Transverse colon (tissue), 4 donors: ENCODE measurements around the gene RB1. TPM values are rescaled to one million over a fixed set of nuclear protein-coding genes. Genes with fewer than 3 reads are reported as not detected.
A peak's percentile ranks its signal among the peaks of the same experiment; 100 is the strongest.

Experiments
- DNase-seq: peaks from one replicate; pipeline ENCODE4 v3.0.0-alpha.2; 2019
- H3K27ac ChIP-seq, 4 donors: fragments of 200-600 bp; sonication (generic); 2 replicates each; pipeline ENCODE4 v1.5.1; 2016 to 2018; ENCODE audit warnings: inconsistent platforms in 4 of 4
- H3K27me3 ChIP-seq: fragments of 200-600 bp; sonication (generic); 2 replicates; pipeline ENCODE4 v1.5.1; 2017; ENCODE audit warnings: inconsistent platforms
- H3K36me3 ChIP-seq, 4 donors: fragments of 200-600 bp; sonication (generic); 2 replicates each; pipeline ENCODE4 v1.5.1; 2017 to 2019; ENCODE audit warnings: inconsistent platforms in 4 of 4
- H3K4me1 ChIP-seq, 4 donors: fragments of 200-600 bp; sonication (generic); 2 replicates each; pipeline ENCODE4 v1.5.1; 2017 to 2020; ENCODE audit warnings: inconsistent platforms in 4 of 4
- H3K4me3 ChIP-seq, 4 donors: fragments of 200-600 bp; sonication (generic); 1 replicate in 1 of 4; 2 replicates in 3 of 4; pipeline versions ENCODE4 v1.5.1 to v1.6.1; 2017 to 2019; ENCODE audit warnings: inconsistent platforms in 4 of 4
- H3K9me3 ChIP-seq, 2 donors: fragments of 200-600 bp; sonication (generic); 2 replicates each; pipeline ENCODE4 v1.5.1; 2017 to 2019; ENCODE audit warnings: inconsistent platforms in 2 of 2
- EP300 ChIP-seq: sonication (generic); formaldehyde crosslinking; IDR thresholded peaks from one replicate; pipeline ENCODE4 v1.6.1; 2017; ENCODE audit warnings: antibody characterized with exemption, low read depth
- POLR2A ChIP-seq: fragments of 450-650 bp; IDR thresholded peaks from one replicate; pipeline ENCODE4 v1.6.1; 2016; ENCODE audit warnings: antibody characterized with exemption, mild to moderate bottlenecking, moderate library complexity
- POLR2AphosphoS5 ChIP-seq, 3 donors: sonication (generic); formaldehyde crosslinking; IDR thresholded peaks; one replicate each; pipeline ENCODE4 v1.6.1; 2016; ENCODE audit warnings: antibody characterized with exemption in 3 of 3
- WGBS, 2 donors: methylation state at CpG; one replicate each; pipeline ENCODE4 v1.1.5; 2018; ENCODE audit warnings: low coverage in 1 of 2; 5-methylcytosine and 5-hydroxymethylcytosine counted together
- in situ Hi-C, 4 donors: fragments of 200-750 bp; cut with MboI; loops; one replicate each; pipeline versions ENCODE4 v1.15.0 to v1.15.1; 2017; ENCODE audit warnings: low sequenced_read_pairs in 3 of 4, low pct_ligation_motif_present in 1 of 4, low pct_unique_long_range_greater_than_20kb in 1 of 4
- intact Hi-C: fragments of 100-400 bp; cut with DNase I; formaldehyde crosslinking; loops from one replicate; pipeline ENCODE4 v1.15.1; 2023; ENCODE audit warnings: low total_unique reads
- total RNA-seq, 4 donors: library from RNA; depleted of rRNA; stranded (reverse); fragments of >200 nt; gene quantifications; one replicate each; pipeline ENCODE4 v1.1.0, GENCODE V29; 2016
- TF ChIP-seq, protein P1 (sequence below), 5 experiments: fragments of 200-600 bp in 3 of 5; fragments of 450-650 bp in 2 of 5; sonication (generic) in 3 of 5; IDR thresholded peaks; 1 replicate in 2 of 5; 2 replicates in 3 of 5; pipeline ENCODE4 v1.5.1; 2016 to 2017; ENCODE audit warnings: antibody characterized with exemption in 5 of 5, inconsistent platforms in 3 of 5, mild to moderate bottlenecking in 2 of 5, moderate library complexity in 1 of 5

RB1 gene
- total RNA-seq, 4 donors from 2014 or later, result 14.6 to 31.0 (median 23.2) TPM

DNA sequence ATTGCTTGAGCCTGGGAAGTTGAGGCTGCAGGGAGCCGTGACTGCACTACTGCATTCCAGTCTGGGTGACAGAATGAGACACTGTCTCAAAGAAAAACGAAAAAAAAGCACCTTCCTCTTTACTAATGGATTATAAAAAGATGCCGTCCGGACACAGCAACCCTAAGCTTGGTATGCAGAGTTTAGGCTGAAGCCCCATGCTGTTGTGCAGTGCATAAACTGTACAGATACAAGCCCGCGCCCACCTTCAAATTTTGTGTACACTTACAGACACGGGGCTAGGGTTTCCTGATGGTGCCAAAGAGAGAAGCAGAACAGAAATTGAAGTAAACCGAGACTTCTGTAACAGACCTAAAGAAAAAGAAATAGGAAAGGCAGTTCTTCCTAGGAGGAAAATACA is 100.4 kb downstream of the RB1 start:
- no peaks in the 10 kb centered on the region for H3K27me3 ChIP-seq
- H3K4me3 ChIP-seq, result no peak overlapping the region
- TF ChIP-seq, protein P1, sequence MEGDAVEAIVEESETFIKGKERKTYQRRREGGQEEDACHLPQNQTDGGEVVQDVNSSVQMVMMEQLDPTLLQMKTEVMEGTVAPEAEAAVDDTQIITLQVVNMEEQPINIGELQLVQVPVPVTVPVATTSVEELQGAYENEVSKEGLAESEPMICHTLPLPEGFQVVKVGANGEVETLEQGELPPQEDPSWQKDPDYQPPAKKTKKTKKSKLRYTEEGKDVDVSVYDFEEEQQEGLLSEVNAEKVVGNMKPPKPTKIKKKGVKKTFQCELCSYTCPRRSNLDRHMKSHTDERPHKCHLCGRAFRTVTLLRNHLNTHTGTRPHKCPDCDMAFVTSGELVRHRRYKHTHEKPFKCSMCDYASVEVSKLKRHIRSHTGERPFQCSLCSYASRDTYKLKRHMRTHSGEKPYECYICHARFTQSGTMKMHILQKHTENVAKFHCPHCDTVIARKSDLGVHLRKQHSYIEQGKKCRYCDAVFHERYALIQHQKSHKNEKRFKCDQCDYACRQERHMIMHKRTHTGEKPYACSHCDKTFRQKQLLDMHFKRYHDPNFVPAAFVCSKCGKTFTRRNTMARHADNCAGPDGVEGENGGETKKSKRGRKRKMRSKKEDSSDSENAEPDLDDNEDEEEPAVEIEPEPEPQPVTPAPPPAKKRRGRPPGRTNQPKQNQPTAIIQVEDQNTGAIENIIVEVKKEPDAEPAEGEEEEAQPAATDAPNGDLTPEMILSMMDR (IDR thresholded peaks at IDR 0.05), result no peak
- TF ChIP-seq POLR2A (no peak), EP300 (no peak), POLR2AphosphoS5 (IDR thresholded peaks at IDR 0.05) (no peak)
- H3K4me1 ChIP-seq, result peaks cover 10 to 44% (median 18%) of the 10 kb centered on the region in 4 donors
- no peaks in the 10 kb centered on the region for H3K9me3 ChIP-seq
- in situ Hi-C loops (no loop called here), intact Hi-C loops (no loop called here)
- H3K27ac ChIP-seq, result peak overlapping the region; percentile 57 to 65 (median 62)
- WGBS, 2 donors, result 81 to 84% methylated on average over 3 to 8 of the region's 8 CpGs
- H3K36me3 ChIP-seq, result no peaks in the 10 kb centered on the region
- no peak for DNase-seq

DNA sequence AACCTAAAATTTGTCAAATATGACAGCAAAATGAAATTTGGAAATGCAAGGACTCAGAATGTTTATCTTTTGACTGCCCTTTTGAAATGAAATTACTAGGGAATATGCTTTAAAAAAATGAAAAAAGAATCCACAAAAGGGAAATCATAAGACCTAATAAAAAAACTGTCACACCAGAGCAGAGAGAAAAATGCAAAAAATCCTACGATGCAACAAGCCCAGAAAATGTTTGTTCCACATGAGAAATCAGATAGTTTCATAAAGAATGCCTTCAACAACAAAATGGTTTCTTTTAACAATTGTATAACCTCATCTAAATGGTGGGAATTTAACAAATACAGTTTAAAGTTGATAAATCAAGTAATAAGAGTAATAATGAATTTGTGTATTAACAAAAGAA is 101.4 kb downstream of the RB1 start:
- H3K27me3 ChIP-seq, result no peaks in the 10 kb centered on the region
- no peaks in the 10 kb centered on the region for H3K9me3 ChIP-seq
- TF ChIP-seq EP300 (no peak), POLR2A (no peak), POLR2AphosphoS5 (IDR thresholded peaks at IDR 0.05) (no peak)
- TF ChIP-seq, protein P1 (IDR thresholded peaks at IDR 0.05), result no peak
- in situ Hi-C loops, result no loop called here
- no peak for DNase-seq
- H3K36me3 ChIP-seq, result no peaks in the 10 kb centered on the region
- intact Hi-C loops, result no loop called here
- no peak overlapping the region for H3K4me3 ChIP-seq
- WGBS, 2 donors, result 78 to 83% methylated on average over 1 of the region's 1 CpG
- peak overlapping the region; percentile 57 to 65 (median 62) for H3K27ac ChIP-seq
- peaks cover 10 to 39% (median 15%) of the 10 kb centered on the region in 4 donors for H3K4me1 ChIP-seq

DNA sequence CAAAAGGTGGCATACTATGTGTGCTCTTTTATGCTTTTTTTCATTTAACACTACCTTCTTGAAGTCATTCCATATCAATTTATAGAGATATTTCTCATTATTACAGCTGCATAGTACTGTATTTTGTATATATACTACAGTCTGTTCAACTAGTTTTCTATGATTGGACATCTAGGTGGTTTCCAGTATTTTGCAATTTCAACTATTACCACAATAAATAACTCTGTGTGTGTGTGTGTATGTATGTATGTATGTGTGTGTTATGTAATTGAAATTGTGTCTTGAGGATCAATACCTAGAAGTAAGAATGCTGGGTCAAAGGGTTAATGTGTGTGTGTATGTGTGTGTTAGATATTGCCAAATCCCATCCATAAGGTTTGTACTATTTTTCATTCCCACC is 102.3 kb downstream of the RB1 start:
- Histone ChIP-seq H3K27ac (no peak overlapping the region), H3K36me3 (no peaks in the 10 kb centered on the region), H3K4me1 (peaks cover 4 to 36% (median 8%) of the 10 kb centered on the region in 4 donors), H3K9me3 (no peaks in the 10 kb centered on the region), H3K27me3 (no peaks in the 10 kb centered on the region), H3K4me3 (no peak overlapping the region)
- no peak for DNase-seq
- in situ Hi-C loops (no loop called here), intact Hi-C loops (no loop called here)
- TF ChIP-seq, protein P1 (IDR thresholded peaks at IDR 0.05), result no peak
- TF ChIP-seq EP300, result no peak
- no peak for TF ChIP-seq POLR2A

DNA sequence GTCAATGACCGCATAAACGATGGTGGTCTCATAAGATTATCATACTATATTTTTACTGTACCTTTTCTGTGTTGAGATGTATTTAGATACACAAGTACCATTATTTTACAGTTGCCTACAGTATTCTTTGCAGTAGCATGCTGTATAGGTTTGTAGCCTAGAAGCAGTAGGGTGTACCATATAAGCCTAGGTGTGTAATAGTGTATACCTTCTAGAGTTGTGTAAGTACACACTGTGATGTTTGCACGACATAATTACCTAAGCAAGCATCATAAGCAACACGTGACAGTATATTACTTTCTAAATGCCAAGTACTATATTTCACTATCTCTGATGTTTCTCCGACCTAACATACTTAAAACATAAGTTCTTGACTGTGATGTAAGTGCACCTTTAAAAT is 106.6 kb downstream of the RB1 start:
- H3K36me3 ChIP-seq, result no peaks in the 10 kb centered on the region
- H3K4me3 ChIP-seq, result peak overlapping the region in 3 of 4 donors; percentile 0 to 54 (median 33)
- peak overlapping the region; percentile 73 to 90 (median 82) for H3K27ac ChIP-seq
- no peaks in the 10 kb centered on the region for H3K9me3 ChIP-seq
- intact Hi-C loops (no loop called here), in situ Hi-C loops (no loop called here)
- DNase-seq, result no peak
- WGBS, 2 donors, result 48 to 58% methylated on average over 5 of the region's 5 CpGs
- no peaks in the 10 kb centered on the region for H3K27me3 ChIP-seq
- H3K4me1 ChIP-seq, result peaks cover 0 to 18% (median 5%) of the 10 kb centered on the region in 4 donors
- TF ChIP-seq, protein P1 (IDR thresholded peaks at IDR 0.05), result no peak
- TF ChIP-seq POLR2AphosphoS5 (IDR thresholded peaks at IDR 0.05), result peak; percentile 14 to 48 (median 25)
